Ishikawa (cell line): ENCODE data around the gene ZNF629.

Experiments
- EP300 ChIP-seq: IDR thresholded peaks from 2 replicates; pipeline ENCODE4 v1.6.1; 2012; ENCODE audit warnings: borderline replicate concordance
- MAX ChIP-seq: IDR thresholded peaks from 2 replicates; pipeline ENCODE4 v1.6.1; 2012
- RAD21 ChIP-seq: IDR thresholded peaks from 2 replicates; pipeline ENCODE4 v1.6.1; 2012; ENCODE audit warnings: low read depth
- REST ChIP-seq: IDR thresholded peaks from 2 replicates; pipeline ENCODE4 v1.6.1; 2012; ENCODE audit warnings: low read depth, mild to moderate bottlenecking
- TAF1 ChIP-seq: IDR thresholded peaks from 2 replicates; pipeline ENCODE4 v1.6.1; 2012; ENCODE audit warnings: low read depth, mild to moderate bottlenecking
- USF1 ChIP-seq: IDR thresholded peaks from 2 replicates; pipeline ENCODE4 v1.6.1; 2012
- YY1 ChIP-seq: IDR thresholded peaks from 2 replicates; pipeline ENCODE4 v1.6.1; 2012; ENCODE audit warnings: low read depth

- TF ChIP-seq EP300: no peak
- no peak for TF ChIP-seq TAF1
- no peak for TF ChIP-seq YY1
- no peak for TF ChIP-seq REST
- no peak for TF ChIP-seq RAD21
- no peak for TF ChIP-seq USF1
- no peak for TF ChIP-seq MAX
Observed at GRCh38 chr16:30736995-30737793, 49.8 kb downstream of the ZNF629 start.
